GM10248 (cell line): Measurements from ENCODE around the gene SETBP1.

Experiments used
- CTCF ChIA-PET: fragments of 300-600 bp; sonication (Branson Sonifier 250); formaldehyde crosslinking; extraction: SDS; loops from one replicate; lab custom pipeline; 2021; ENCODE audit warnings: antibody characterized with exemption; lab: Yijun Ruan, JAX
- POLR2A ChIA-PET: fragments of 350-650 bp; sonication (Branson Sonifier 250); formaldehyde crosslinking; extraction: SDS; loops from one replicate; lab custom pipeline; 2020; ENCODE audit warnings: antibody characterized with exemption; lab: Yijun Ruan, JAX
- DNase-seq: peaks from one replicate; pipeline ENCODE4 v3.0.0; 2012; ENCODE audit errors: extremely low spot score
- TF ChIP-seq, protein P1 (sequence below): IDR thresholded peaks from 2 replicates; pipeline ENCODE4 v1.5.1; 2012; ENCODE audit warnings: mild to moderate bottlenecking, low read depth; ENCODE audit errors: extremely low read depth, missing control alignments, control extremely low read depth

Gene SETBP1

DNA sequence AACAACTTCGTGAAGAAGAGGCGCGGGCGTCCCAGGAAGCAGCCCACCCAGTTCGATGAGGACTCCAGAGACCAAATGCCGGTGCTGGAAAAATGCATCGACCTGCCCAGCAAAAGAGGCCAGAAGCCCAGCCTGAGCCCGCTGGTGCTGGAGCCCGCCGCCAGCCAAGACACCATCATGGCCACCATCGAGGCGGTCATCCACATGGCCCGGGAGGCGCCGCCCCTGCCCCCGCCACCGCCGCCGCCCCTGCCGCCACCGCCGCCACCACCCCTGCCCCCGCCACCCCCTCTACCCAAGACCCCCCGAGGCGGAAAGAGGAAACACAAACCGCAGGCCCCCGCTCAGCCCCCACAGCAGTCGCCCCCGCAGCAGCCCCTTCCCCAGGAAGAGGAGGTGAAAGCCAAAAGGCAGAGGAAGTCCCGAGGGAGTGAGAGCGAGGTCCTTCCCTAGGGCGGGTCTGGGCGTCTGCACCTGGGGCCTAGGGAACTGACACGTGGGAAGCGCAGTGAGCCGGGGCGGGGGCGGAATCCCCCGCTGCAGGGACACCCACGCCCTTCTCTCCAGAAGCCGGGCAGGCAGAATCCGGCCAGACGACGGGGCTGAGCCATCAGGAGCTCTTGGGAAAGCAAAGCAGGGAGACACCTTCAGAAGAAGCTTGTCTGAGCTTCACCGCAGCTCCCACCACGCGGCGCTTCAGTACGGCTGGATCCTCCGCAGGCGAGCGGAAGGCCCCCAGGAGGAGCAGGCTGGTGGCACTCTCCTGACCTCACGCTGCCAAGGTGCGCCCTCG, 382.8 kb downstream of the SETBP1 start:
- CTCF ChIA-PET = no interaction called here
- TF ChIP-seq, protein P1, sequence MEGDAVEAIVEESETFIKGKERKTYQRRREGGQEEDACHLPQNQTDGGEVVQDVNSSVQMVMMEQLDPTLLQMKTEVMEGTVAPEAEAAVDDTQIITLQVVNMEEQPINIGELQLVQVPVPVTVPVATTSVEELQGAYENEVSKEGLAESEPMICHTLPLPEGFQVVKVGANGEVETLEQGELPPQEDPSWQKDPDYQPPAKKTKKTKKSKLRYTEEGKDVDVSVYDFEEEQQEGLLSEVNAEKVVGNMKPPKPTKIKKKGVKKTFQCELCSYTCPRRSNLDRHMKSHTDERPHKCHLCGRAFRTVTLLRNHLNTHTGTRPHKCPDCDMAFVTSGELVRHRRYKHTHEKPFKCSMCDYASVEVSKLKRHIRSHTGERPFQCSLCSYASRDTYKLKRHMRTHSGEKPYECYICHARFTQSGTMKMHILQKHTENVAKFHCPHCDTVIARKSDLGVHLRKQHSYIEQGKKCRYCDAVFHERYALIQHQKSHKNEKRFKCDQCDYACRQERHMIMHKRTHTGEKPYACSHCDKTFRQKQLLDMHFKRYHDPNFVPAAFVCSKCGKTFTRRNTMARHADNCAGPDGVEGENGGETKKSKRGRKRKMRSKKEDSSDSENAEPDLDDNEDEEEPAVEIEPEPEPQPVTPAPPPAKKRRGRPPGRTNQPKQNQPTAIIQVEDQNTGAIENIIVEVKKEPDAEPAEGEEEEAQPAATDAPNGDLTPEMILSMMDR = no peak
- DNase-seq = no peak
- POLR2A ChIA-PET = no interaction called here

DNA sequence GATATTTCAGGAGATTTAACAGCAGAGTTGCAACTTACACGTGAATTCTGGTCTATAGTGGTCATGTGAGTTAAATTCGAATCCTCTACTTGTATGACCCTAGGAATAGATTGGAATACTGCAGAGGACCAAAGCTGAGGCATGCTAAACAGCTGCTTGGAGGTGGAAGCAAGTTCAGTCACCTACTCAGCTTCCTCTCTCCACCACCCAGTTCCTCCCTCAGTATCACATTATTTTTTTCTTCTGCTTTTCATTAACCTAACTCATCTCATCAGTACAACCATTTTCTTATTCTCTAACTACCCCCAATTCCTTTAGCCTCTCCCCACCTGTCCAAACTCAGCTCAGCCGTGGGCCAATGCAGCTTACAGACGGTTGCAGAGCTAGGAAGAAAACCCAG, 385.5 kb downstream of the SETBP1 start:
- POLR2A ChIA-PET = no interaction called here
- no peak for DNase-seq
- TF ChIP-seq, protein P1 = no peak
- CTCF ChIA-PET = interaction anchor here (0.9 to 2.0 kb wide), 7 partner anchors 8 to 209 kb away, joined by 3 to 6 read pairs (median 3); no protein-coding TSS in a partner anchor

DNA sequence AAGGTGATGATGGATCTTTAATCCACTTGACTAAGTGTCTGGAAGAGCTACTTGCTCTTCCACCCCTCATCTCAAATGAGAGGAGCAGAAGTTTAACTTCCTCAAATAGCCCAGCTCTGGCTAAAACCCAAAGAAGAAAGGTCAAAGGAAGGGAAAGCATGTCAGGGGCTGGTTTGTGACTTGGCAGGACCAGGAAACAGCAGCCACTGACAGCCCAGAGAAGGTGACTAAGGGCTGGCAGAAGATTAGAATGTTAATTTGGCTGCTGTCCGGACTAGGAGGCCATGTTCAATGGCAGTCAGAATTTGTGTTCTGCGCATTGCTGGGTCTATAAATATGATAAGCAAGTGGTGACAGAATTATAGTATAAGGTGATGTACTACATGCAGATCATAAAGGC, 386.2 kb downstream of the SETBP1 start:
- POLR2A ChIA-PET = no interaction called here
- CTCF ChIA-PET = interaction anchor here (0.9 to 2.5 kb wide), 7 partner anchors 8 to 146 kb away, joined by 3 to 8 read pairs (median 3); no protein-coding TSS in a partner anchor
- TF ChIP-seq, protein P1 = no peak
- DNase-seq = no peak

DNA sequence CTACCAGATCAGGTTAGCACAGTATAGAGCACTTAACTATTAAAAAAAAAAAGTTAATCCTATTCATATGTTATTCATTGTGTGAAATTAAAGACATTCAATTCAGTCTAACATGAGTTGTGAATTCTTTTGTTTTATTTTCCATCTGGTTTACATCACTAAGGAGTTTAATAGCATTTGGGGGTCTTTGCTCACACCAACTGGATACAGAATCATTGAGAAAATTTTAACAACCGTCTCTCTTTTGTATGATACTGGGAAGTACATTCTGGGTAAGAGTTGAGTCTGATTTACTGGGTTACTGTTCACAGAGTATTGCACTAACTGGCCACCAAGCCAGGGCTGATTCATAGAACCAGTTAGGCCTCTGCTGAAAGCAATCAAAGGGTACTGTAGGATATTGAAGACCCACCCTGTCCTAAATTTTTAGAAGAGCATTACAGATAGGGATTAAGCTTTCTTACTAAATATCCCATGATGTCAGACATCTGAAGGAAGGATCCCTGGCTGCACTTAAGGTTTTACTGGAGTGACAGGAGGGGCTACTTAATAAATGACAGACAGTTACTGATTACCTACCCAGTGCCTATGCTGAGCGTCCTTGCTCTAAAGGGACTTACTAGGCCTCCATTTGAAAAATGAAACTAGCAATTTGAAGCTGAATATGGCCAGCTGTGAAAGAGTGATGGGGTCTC, 387.9 kb downstream of the SETBP1 start:
- ChIA-PET POLR2A (no interaction called here), CTCF (interaction anchor here (0.8 to 2.5 kb wide), 3 partner anchors 8 to 159 kb away, joined by 3 to 8 read pairs (median 4); no protein-coding TSS in a partner anchor)
- TF ChIP-seq, protein P1 = no peak
- no peak for DNase-seq

DNA sequence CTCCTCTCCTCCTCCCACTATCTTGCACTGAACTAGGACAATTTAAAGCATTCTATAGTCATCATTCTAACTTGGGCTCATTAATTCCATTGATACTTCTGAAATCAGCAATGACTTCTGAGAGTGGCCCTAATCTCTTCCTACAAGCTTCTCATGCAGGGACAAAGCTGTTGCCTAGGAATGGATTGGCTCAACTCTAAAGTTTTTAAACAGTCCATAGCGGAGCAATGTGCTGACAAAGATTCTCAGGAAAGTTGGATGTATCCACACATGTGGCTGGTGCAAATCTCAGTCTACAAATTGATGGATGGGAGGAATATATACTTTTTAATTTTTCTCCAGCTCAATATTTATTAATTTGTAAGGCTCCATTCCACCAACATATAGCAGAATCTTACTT, 388.9 kb downstream of the SETBP1 start:
- DNase-seq = no peak
- ChIA-PET POLR2A (no interaction called here), CTCF (interaction anchor here (0.8 to 1.3 kb wide), 2 partner anchors 9 to 160 kb away, joined by 3 to 4 read pairs; no protein-coding TSS in a partner anchor)
- TF ChIP-seq, protein P1 = no peak

DNA sequence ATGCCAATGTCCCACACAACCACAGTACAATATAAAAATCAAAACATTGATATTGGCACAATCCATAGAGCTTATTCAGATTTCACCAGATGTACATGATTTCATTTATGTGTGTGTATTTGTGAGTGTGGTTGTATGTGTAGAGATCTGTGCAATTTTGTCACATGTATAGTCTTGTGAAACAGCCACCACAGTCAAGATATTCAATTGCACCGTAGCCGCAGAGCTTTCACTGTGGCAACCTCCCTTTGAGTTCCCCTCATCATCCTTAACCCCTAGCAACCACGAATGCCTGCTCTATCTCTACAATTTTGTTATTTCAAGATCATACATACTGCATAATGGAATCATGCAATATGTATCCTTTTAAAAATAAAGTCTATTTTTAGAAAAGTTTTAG, 391.3 kb downstream of the SETBP1 start:
- ChIA-PET CTCF (interaction anchor here (0.9 to 1.0 kb wide), 2 partner anchors 16 to 17 kb away, joined by 3 read pairs; no protein-coding TSS in a partner anchor), POLR2A (no interaction called here)
- TF ChIP-seq, protein P1 = no peak
- no peak for DNase-seq
